HEK293 (cell line): ENCODE measurements around the gene IMMP2L.

Experiments
- BCL11A ChIP-seq: fragments of 450-650 bp; formaldehyde crosslinking; IDR thresholded peaks from 2 replicates; pipeline ENCODE4 v1.5.1; 2016; ENCODE audit warnings: low read depth, missing biosample characterization, missing genetic modification characterization
- BCL6B ChIP-seq: fragments of 450-650 bp; formaldehyde crosslinking; IDR thresholded peaks from 2 replicates; pipeline ENCODE4 v1.5.1; 2017; ENCODE audit warnings: missing biosample characterization, missing genetic modification characterization
- HIC1 ChIP-seq: fragments of 450-650 bp; formaldehyde crosslinking; IDR thresholded peaks from 2 replicates; pipeline ENCODE4 v1.5.1; 2016; ENCODE audit warnings: missing biosample characterization, missing genetic modification characterization
- KLF17 ChIP-seq: fragments of 450-650 bp; formaldehyde crosslinking; IDR thresholded peaks from 2 replicates; pipeline ENCODE4 v1.5.1; 2016; ENCODE audit warnings: missing biosample characterization, missing genetic modification characterization
- KLF8 ChIP-seq: fragments of 450-650 bp; formaldehyde crosslinking; IDR thresholded peaks from 2 replicates; pipeline ENCODE4 v1.5.1; 2016; ENCODE audit warnings: missing biosample characterization, missing genetic modification characterization
- KLF9 ChIP-seq: fragments of 450-650 bp; formaldehyde crosslinking; IDR thresholded peaks from 2 replicates; pipeline ENCODE4 v1.5.1; 2016; ENCODE audit warnings: missing biosample characterization, missing genetic modification characterization, low read depth
- REPIN1 ChIP-seq: fragments of 450-650 bp; formaldehyde crosslinking; IDR thresholded peaks from 2 replicates; pipeline ENCODE4 v1.5.1; 2017; ENCODE audit warnings: missing biosample characterization, missing genetic modification characterization, low read depth
- ZBTB20 ChIP-seq: fragments of 450-650 bp; formaldehyde crosslinking; IDR thresholded peaks from 2 replicates; pipeline ENCODE4 v1.5.1; 2016; ENCODE audit warnings: missing biosample characterization, missing genetic modification characterization
- ZBTB49 ChIP-seq: fragments of 450-650 bp; formaldehyde crosslinking; IDR thresholded peaks from 2 replicates; pipeline ENCODE4 v1.5.1; 2016; ENCODE audit warnings: missing biosample characterization, missing genetic modification characterization, low read depth
- ZFP69B ChIP-seq: fragments of 450-650 bp; formaldehyde crosslinking; IDR thresholded peaks from 2 replicates; pipeline ENCODE4 v1.5.1; 2016; ENCODE audit warnings: missing biosample characterization, missing genetic modification characterization
- ZNF114 ChIP-seq: fragments of 450-650 bp; formaldehyde crosslinking; IDR thresholded peaks from 2 replicates; pipeline ENCODE4 v1.5.0; 2017; ENCODE audit warnings: missing biosample characterization, missing genetic modification characterization
- ZNF121 ChIP-seq: fragments of 450-650 bp; formaldehyde crosslinking; IDR thresholded peaks from 2 replicates; pipeline ENCODE4 v1.5.1; 2016; ENCODE audit warnings: missing biosample characterization, missing genetic modification characterization
- ZNF394 ChIP-seq: fragments of 450-650 bp; formaldehyde crosslinking; IDR thresholded peaks from 2 replicates; pipeline ENCODE4 v1.5.1; 2016; ENCODE audit warnings: missing biosample characterization, missing genetic modification characterization, mild to moderate bottlenecking, moderate library complexity, borderline replicate concordance
- ZNF473 ChIP-seq: fragments of 450-650 bp; formaldehyde crosslinking; IDR thresholded peaks from 2 replicates; pipeline ENCODE4 v1.5.1; 2017; ENCODE audit warnings: missing biosample characterization, missing genetic modification characterization
- ZNF488 ChIP-seq: fragments of 450-650 bp; formaldehyde crosslinking; IDR thresholded peaks from 2 replicates; pipeline ENCODE4 v1.5.1; 2016; ENCODE audit warnings: missing biosample characterization, missing genetic modification characterization
- ZNF514 ChIP-seq: fragments of 450-650 bp; formaldehyde crosslinking; IDR thresholded peaks from 2 replicates; pipeline ENCODE4 v1.5.1; 2016; ENCODE audit warnings: missing biosample characterization, missing genetic modification characterization
- ZNF518A ChIP-seq: fragments of 450-650 bp; formaldehyde crosslinking; conservative IDR thresholded peaks from 2 replicates; pipeline ENCODE4 v1.5.1; 2016; ENCODE audit warnings: low read depth, missing biosample characterization, missing genetic modification characterization
- ZNF521 ChIP-seq: fragments of 450-650 bp; formaldehyde crosslinking; IDR thresholded peaks from 2 replicates; pipeline ENCODE4 v1.5.1; 2017; ENCODE audit warnings: missing biosample characterization, mild to moderate bottlenecking, missing genetic modification characterization
- ZNF626 ChIP-seq: fragments of 450-650 bp; sonication (Bioruptor Pico); formaldehyde crosslinking; IDR thresholded peaks from 2 replicates; pipeline ENCODE4 v1.5.1; 2018; ENCODE audit warnings: missing biosample characterization, missing genetic modification characterization, inconsistent platforms
- ZNF645 ChIP-seq: fragments of 450-650 bp; formaldehyde crosslinking; IDR thresholded peaks from 2 replicates; pipeline ENCODE4; 2016; ENCODE audit warnings: missing biosample characterization, missing genetic modification characterization
- ZNF785 ChIP-seq: fragments of 450-650 bp; formaldehyde crosslinking; IDR thresholded peaks from 2 replicates; pipeline ENCODE4 v1.5.1; 2016; ENCODE audit warnings: missing biosample characterization, missing genetic modification characterization
- ZSCAN30 ChIP-seq: fragments of 450-650 bp; IDR thresholded peaks from 2 replicates; pipeline ENCODE4 v1.5.1; 2018; ENCODE audit warnings: missing biosample characterization, mild to moderate bottlenecking, missing genetic modification characterization, moderate library complexity

Gene IMMP2L

GRCh38 chr7:111561904-111562732 is at the start of gene IMMP2L (continued):
- no peak for TF ChIP-seq ZNF121 (tag by site-specific recombination)
- TF ChIP-seq ZNF645 (tag by site-specific recombination): no peak
- TF ChIP-seq ZNF394 (tag by site-specific recombination): no peak
- TF ChIP-seq ZFP69B: no peak
- no peak for TF ChIP-seq KLF17
- TF ChIP-seq ZNF514 (tag by site-specific recombination): no peak
- TF ChIP-seq ZSCAN30 (tag by site-specific recombination): no peak
- TF ChIP-seq ZNF488 (tag by site-specific recombination): no peak
- no peak for TF ChIP-seq ZNF473 (tag by site-specific recombination)
- TF ChIP-seq HIC1 (tag by site-specific recombination): peak; percentile 65
- TF ChIP-seq KLF9 (tag by site-specific recombination): no peak
- TF ChIP-seq ZNF114 (tag by site-specific recombination): no peak
- no peak for TF ChIP-seq ZNF521 (tag by site-specific recombination)
- TF ChIP-seq ZNF518A (tag by site-specific recombination): peak; percentile 24; the same call in 1 of the 2 replicates
- no peak for TF ChIP-seq BCL6B
- TF ChIP-seq ZBTB20 (tag by site-specific recombination): no peak; the same call in 1 of the 2 replicates
- TF ChIP-seq ZNF785 (tag by site-specific recombination): no peak
- TF ChIP-seq REPIN1: no peak
- no peak for TF ChIP-seq ZNF626 (tag by site-specific recombination)
- no peak for TF ChIP-seq ZBTB49 (tag by site-specific recombination)
- TF ChIP-seq BCL11A (tag by site-specific recombination): no peak
- no peak for TF ChIP-seq KLF8
